Neural cell (in vitro differentiated cells): ENCODE results near the gene ITPR2.

Experiments
- CTCF ChIP-seq: fragments of 450-650 bp; IDR thresholded peaks from 2 replicates; pipeline ENCODE4 v1.5.1; 2014; ENCODE audit warnings: antibody characterized with exemption, mild to moderate bottlenecking, moderate library complexity; ENCODE audit not compliant: poor library complexity, severe bottlenecking
- EP300 ChIP-seq: fragments of 450-650 bp; conservative IDR thresholded peaks from 2 replicates; pipeline ENCODE4 v1.6.1; 2014; ENCODE audit warnings: antibody characterized with exemption, mild to moderate bottlenecking, moderate library complexity; ENCODE audit not compliant: poor library complexity, severe bottlenecking
- EZH2 ChIP-seq: fragments of 200-600, 300-800 bp; shearing (Covaris generic), sonication (generic); IDR thresholded peaks from 2 replicates; pipeline ENCODE4 v1.6.1; 2014; ENCODE audit warnings: antibody characterized with exemption, low read length, borderline replicate concordance, mild to moderate bottlenecking; ENCODE audit not compliant: insufficient read depth, poor library complexity, severe bottlenecking
- MXI1 ChIP-seq: fragments of 450-650 bp; conservative IDR thresholded peaks from 2 replicates; pipeline ENCODE4 v1.6.1; 2014; ENCODE audit warnings: antibody characterized with exemption, mild to moderate bottlenecking; ENCODE audit not compliant: poor library complexity, severe bottlenecking
- SMC3 ChIP-seq: fragments of 450-650 bp; conservative IDR thresholded peaks from 2 replicates; pipeline ENCODE4 v1.6.1; 2014; ENCODE audit warnings: antibody characterized with exemption, mild to moderate bottlenecking, moderate library complexity; ENCODE audit not compliant: poor library complexity

- TF ChIP-seq SMC3, result no peak
- no peak for TF ChIP-seq EP300
- no peak for TF ChIP-seq CTCF
- no peak for TF ChIP-seq EZH2
- TF ChIP-seq MXI1, result no peak
Measured at GRCh38 chr12:26651036-26651435, 182.0 kb downstream of the ITPR2 start.
